Uterus (tissue), 4 donors: ENCODE data around the gene SCFD2. TPM values are rescaled to one million over a fixed set of nuclear protein-coding genes. Genes with fewer than 3 reads are reported as not detected.
"Not testable (repeated sequence)": the region's sequence is repeated elsewhere in the genome, so short reads cannot be mapped to it uniquely, and the experiment has no call there.

Source experiments
- DNase-seq, 2 donors: peaks; one replicate each; pipeline ENCODE4 v3.0.0-alpha.2; 2019 to 2020
- H3K27ac ChIP-seq, 2 donors: fragments of 200-600 bp; sonication (generic); 1 replicate in 1 of 2; 2 replicates in 1 of 2; pipeline ENCODE4 v1.5.1; 2016 to 2018
- H3K27me3 ChIP-seq, 2 donors: fragments of 200-600 bp; sonication (generic); one replicate each; pipeline ENCODE4 v1.5.1; 2018 to 2019; ENCODE audit warnings: control low read depth in 1 of 2
- H3K36me3 ChIP-seq, 2 donors: fragments of 200-600 bp; sonication (generic); one replicate each; pipeline ENCODE4 v1.5.1; 2019; ENCODE audit warnings: control low read depth in 1 of 2
- H3K4me1 ChIP-seq, 2 donors: fragments of 200-600 bp; sonication (generic); one replicate each; pipeline ENCODE4 v1.5.1; 2018 to 2019; ENCODE audit warnings: control low read depth in 1 of 2
- H3K4me3 ChIP-seq, 2 donors: fragments of 200-600 bp; sonication (generic); 1 replicate in 1 of 2; 2 replicates in 1 of 2; pipeline ENCODE4 v1.5.1; 2018 to 2019; ENCODE audit warnings: mild to moderate bottlenecking in 1 of 2
- H3K9me3 ChIP-seq, 2 donors: fragments of 200-600 bp; sonication (generic); one replicate each; pipeline ENCODE4 v1.5.1; 2019; ENCODE audit warnings: control low read depth in 1 of 2
- POLR2A ChIP-seq, 2 donors: fragments of 450-650 bp; IDR thresholded peaks; one replicate each; pipeline ENCODE4 v1.6.1; 2016; ENCODE audit warnings: antibody characterized with exemption in 2 of 2, mild to moderate bottlenecking in 1 of 2, moderate library complexity in 1 of 2
- intact Hi-C: fragments of 100-400 bp; cut with DNase I; formaldehyde crosslinking; loops from one replicate; pipeline ENCODE4 v1.15.1; 2023; ENCODE audit warnings: low total_unique reads
- total RNA-seq, 4 donors: library from RNA; depleted of rRNA in 3 of 4; stranded (reverse); fragments of >200 nt in 3 of 4; gene quantifications; one replicate each; pipeline versions ENCODE4 v1.1.0 to v1.2.4, GENCODE V29; 2014 to 2023
- TF ChIP-seq, protein P1 (sequence below), 4 experiments: fragments of 200-600 bp in 2 of 4; fragments of 450-650 bp in 2 of 4; sonication (generic) in 2 of 4; IDR thresholded peaks; one replicate each; pipeline ENCODE4 v1.5.1; 2016 to 2019; ENCODE audit warnings: antibody characterized with exemption in 4 of 4, mild to moderate bottlenecking in 2 of 4, moderate library complexity in 1 of 4
- donor health status: DM: yes; HTN: yes; CAD: no.

Gene SCFD2
- 10 to 100 TPM; 19.6 to 36.2 (median 24.5) TPM for total RNA-seq

DNA sequence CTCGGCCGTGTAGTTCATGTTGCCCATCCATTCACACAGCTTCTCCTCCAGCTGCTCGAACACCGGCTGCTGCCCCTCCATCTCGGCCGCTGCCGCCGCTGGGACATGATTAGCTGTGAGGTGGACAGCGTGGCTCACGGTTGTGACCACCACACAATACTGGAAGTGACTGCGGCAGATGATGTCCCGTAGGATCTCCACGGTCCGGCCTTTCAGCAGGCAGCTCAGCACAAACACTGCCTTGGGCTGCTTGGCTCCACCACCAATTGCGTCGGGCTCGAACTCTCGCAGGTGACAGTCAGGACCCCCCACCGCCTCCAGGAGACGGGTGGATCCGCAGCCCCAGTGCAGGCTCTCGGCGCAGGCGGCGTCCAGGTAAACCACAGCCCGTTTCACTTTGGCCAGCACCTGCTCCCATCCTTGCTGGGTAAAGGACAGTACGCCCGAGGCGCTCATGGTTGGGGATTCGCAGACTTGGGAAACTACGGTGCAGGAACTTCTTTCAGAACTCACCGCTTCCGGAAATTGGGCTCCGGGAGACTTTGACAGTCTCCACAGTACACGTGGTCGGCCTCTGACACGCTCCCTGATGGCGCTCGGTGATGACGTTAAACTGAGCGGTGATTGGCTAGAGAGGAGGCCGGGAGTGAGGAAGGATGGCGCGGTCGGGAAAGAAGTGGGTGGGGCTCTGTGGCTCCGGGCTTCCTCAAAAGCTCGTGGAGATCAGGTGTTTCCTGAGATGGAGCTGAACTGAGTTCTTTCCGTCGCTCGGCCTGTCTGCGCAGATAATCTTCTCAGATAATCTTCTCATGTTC is at the start of gene SCFD2:
Gene SCFD2, minus strand, starts transcription at position 576 of the 815 bp plus-strand sequence.
- Histone ChIP-seq H3K4me1 (peaks cover 0 to 9% of the 10 kb centered on the region in 2 donors), H3K36me3 (no peaks in the 10 kb centered on the region), H3K4me3 (peak within 1 kb of the TSS; percentile 60 to 76), H3K27me3 (no peaks in the 10 kb centered on the region), H3K27ac (peak within 1 kb of the TSS; percentile 60 to 77), H3K9me3 (no peaks in the 10 kb centered on the region)
- DNase-seq, result peak; percentile 97 to 98
- intact Hi-C loops, result no loop called here
- peak; percentile 16 to 39 for TF ChIP-seq POLR2A (IDR thresholded peaks at IDR 0.05)
- TF ChIP-seq, protein P1, sequence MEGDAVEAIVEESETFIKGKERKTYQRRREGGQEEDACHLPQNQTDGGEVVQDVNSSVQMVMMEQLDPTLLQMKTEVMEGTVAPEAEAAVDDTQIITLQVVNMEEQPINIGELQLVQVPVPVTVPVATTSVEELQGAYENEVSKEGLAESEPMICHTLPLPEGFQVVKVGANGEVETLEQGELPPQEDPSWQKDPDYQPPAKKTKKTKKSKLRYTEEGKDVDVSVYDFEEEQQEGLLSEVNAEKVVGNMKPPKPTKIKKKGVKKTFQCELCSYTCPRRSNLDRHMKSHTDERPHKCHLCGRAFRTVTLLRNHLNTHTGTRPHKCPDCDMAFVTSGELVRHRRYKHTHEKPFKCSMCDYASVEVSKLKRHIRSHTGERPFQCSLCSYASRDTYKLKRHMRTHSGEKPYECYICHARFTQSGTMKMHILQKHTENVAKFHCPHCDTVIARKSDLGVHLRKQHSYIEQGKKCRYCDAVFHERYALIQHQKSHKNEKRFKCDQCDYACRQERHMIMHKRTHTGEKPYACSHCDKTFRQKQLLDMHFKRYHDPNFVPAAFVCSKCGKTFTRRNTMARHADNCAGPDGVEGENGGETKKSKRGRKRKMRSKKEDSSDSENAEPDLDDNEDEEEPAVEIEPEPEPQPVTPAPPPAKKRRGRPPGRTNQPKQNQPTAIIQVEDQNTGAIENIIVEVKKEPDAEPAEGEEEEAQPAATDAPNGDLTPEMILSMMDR (IDR thresholded peaks at IDR 0.05), result no peak

DNA sequence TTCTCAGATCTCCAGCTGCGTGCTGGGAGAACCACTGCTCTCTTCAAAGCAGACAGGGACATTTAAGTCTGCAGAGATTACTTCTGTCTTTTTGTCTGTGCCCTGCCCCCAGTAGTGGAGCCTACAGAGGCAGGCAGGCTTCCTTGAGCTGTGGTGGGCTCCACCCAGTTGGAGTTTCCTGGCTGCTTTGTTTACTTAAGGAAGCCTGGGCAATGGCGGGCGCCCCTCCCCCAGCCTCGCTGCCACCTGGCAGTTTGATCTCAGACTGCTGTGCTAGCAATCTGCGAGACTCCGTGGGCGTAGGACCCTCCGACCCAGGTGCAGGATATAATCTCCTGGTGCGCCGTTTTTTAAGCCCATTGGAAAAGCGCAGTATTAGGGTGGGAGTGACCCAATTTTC is 43.6 kb upstream of the SCFD2 start:
- intact Hi-C loops, H3K9me3 ChIP-seq, H3K27me3 ChIP-seq, H3K4me1 ChIP-seq, H3K27ac ChIP-seq, H3K36me3 ChIP-seq, H3K4me3 ChIP-seq, DNase-seq: not testable (repeated sequence)

DNA sequence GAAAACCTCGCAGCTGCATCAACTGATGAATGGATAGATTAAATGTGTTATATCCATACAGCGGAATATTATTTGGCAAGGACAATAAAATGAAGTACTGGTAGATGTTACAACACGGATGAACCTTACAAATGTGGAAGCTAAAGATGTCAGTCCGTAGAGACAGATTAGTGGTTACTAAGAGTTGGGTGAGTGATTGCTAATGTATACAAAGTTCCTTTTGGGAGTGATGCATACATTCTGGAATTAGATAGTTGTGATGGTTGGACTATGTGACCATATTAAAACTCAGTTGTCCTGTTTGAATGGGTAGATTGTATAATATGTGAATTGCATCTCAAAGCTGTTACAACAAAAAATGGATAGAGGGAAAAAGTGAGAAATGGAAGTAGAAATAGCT is 14.4 kb upstream of the SCFD2 start:
- H3K9me3 ChIP-seq, result no peaks in the 10 kb centered on the region
- intact Hi-C loops, result no loop called here
- DNase-seq, result no peak
- no peak for TF ChIP-seq POLR2A (IDR thresholded peaks at IDR 0.05)
- TF ChIP-seq, protein P1 (IDR thresholded peaks at IDR 0.05), result no peak
- H3K27me3 ChIP-seq, result no peaks in the 10 kb centered on the region
- H3K36me3 ChIP-seq, result no peaks in the 10 kb centered on the region
- no peak overlapping the region for H3K4me3 ChIP-seq
- H3K4me1 ChIP-seq, result no peaks in the 10 kb centered on the region
- no peak overlapping the region for H3K27ac ChIP-seq

GRCh38 chr4:53378171-53378482 is 12.3 kb upstream of the SCFD2 start:
- H3K27me3 ChIP-seq, result no peaks in the 10 kb centered on the region
- H3K4me1 ChIP-seq, result no peaks in the 10 kb centered on the region
- TF ChIP-seq, protein P1 (IDR thresholded peaks at IDR 0.05), result no peak
- no peak for TF ChIP-seq POLR2A (IDR thresholded peaks at IDR 0.05)
- peak overlapping the region; percentile 79 to 87 for H3K27ac ChIP-seq
- H3K36me3 ChIP-seq, result no peaks in the 10 kb centered on the region
- intact Hi-C loops, result no loop called here
- H3K4me3 ChIP-seq, result peak overlapping the region; percentile 57 to 85
- no peak for DNase-seq
- no peaks in the 10 kb centered on the region for H3K9me3 ChIP-seq

GRCh38 chr4:53377319-53378170 is 11.7 kb upstream of the SCFD2 start, which contains the start of gene FIP1L1:
Gene FIP1L1, plus strand, starts transcription at chr4:53377641. Its CDS starts 198 bp downstream, at chr4:53377839.
- Histone ChIP-seq H3K36me3 (no peaks in the 10 kb centered on the region), H3K27ac (peak within 1 kb of the TSS; percentile 79 to 87), H3K9me3 (no peaks in the 10 kb centered on the region), H3K27me3 (no peaks in the 10 kb centered on the region), H3K4me3 (peak within 1 kb of the TSS; percentile 57 to 85), H3K4me1 (no peaks in the 10 kb centered on the region)
- intact Hi-C loops, result no loop called here
- peak; percentile 68 to 89 for TF ChIP-seq POLR2A (IDR thresholded peaks at IDR 0.05)
- TF ChIP-seq, protein P1 (IDR thresholded peaks at IDR 0.05), result peak in 3 of 4 experiments; percentile 11 to 28 (median 12)
- DNase-seq, result peak; percentile 94 to 96
